ENCODE results near the gene ARNT2.

ARNT2 gene

GRCh38 chr15:80562846-80563245, 158.7 kb downstream of the ARNT2 start:
- TF ChIP-seq, protein P1, sequence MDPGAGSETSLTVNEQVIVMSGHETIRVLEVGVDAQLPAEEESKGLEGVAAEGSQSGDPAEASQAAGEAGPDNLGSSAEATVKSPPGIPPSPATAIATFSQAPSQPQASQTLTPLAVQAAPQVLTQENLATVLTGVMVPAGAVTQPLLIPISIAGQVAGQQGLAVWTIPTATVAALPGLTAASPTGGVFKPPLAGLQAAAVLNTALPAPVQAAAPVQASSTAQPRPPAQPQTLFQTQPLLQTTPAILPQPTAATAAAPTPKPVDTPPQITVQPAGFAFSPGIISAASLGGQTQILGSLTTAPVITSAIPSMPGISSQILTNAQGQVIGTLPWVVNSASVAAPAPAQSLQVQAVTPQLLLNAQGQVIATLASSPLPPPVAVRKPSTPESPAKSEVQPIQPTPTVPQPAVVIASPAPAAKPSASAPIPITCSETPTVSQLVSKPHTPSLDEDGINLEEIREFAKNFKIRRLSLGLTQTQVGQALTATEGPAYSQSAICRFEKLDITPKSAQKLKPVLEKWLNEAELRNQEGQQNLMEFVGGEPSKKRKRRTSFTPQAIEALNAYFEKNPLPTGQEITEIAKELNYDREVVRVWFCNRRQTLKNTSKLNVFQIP (CRISPR knock-in tag; IDR thresholded peaks at IDR 0.05; ENCODE audit: borderline replicate concordance, low read depth): no peak
- no peak for TF ChIP-seq TCF4 (CRISPR knock-in tag; IDR thresholded peaks at IDR 0.05; ENCODE audit: borderline replicate concordance)
- TF ChIP-seq GLIS3 (CRISPR knock-in tag; IDR thresholded peaks at IDR 0.05): no peak
- no peak for TF ChIP-seq TSHZ2 (CRISPR knock-in tag; IDR thresholded peaks at IDR 0.05)
- no peak for TF ChIP-seq RARB (CRISPR knock-in tag; IDR thresholded peaks at IDR 0.05)
- TF ChIP-seq ZC3H10 (CRISPR knock-in tag; IDR thresholded peaks at IDR 0.05): no peak
- TF ChIP-seq PPARA (CRISPR knock-in tag; IDR thresholded peaks at IDR 0.05; ENCODE audit: borderline replicate concordance): no peak
- no peak for TF ChIP-seq CSDC2 (CRISPR knock-in tag; IDR thresholded peaks at IDR 0.05)
- no peak for TF ChIP-seq ZFP30 (CRISPR knock-in tag; IDR thresholded peaks at IDR 0.05)
- TF ChIP-seq ZFP3 (CRISPR knock-in tag; IDR thresholded peaks at IDR 0.05): no peak
- ATAC-seq: no peak

GRCh38 chr15:80563372-80563997, 159.3 kb downstream of the ARNT2 start:
- ATAC-seq: no peak
- TF ChIP-seq ISL1 (CRISPR knock-in tag; IDR thresholded peaks at IDR 0.05): no peak
- TF ChIP-seq, protein P1 (CRISPR knock-in tag; IDR thresholded peaks at IDR 0.05; ENCODE audit: borderline replicate concordance, low read depth): no peak
- TF ChIP-seq BACH2 (CRISPR knock-in tag; IDR thresholded peaks at IDR 0.05; ENCODE audit: borderline replicate concordance): no peak
- no peak for TF ChIP-seq RARB (CRISPR knock-in tag; IDR thresholded peaks at IDR 0.05)
- no peak for TF ChIP-seq ESRRG (CRISPR knock-in tag; IDR thresholded peaks at IDR 0.05)
- TF ChIP-seq ZFP30 (CRISPR knock-in tag; IDR thresholded peaks at IDR 0.05): no peak
- no peak for TF ChIP-seq ZNF70 (CRISPR knock-in tag; IDR thresholded peaks at IDR 0.05)
- TF ChIP-seq ZNF8 (CRISPR knock-in tag; IDR thresholded peaks at IDR 0.05): no peak
- TF ChIP-seq CSRNP3 (CRISPR knock-in tag; IDR thresholded peaks at IDR 0.05): no peak
- TF ChIP-seq TSHZ2 (CRISPR knock-in tag; IDR thresholded peaks at IDR 0.05): no peak
- no peak for TF ChIP-seq PPARA (CRISPR knock-in tag; IDR thresholded peaks at IDR 0.05; ENCODE audit: borderline replicate concordance)
- TF ChIP-seq ZC3H10 (CRISPR knock-in tag; IDR thresholded peaks at IDR 0.05): no peak
- TF ChIP-seq TCF4 (CRISPR knock-in tag; IDR thresholded peaks at IDR 0.05; ENCODE audit: borderline replicate concordance): no peak
- no peak for TF ChIP-seq CSDC2 (CRISPR knock-in tag; IDR thresholded peaks at IDR 0.05)
- no peak for TF ChIP-seq SNAI2 (CRISPR knock-in tag; IDR thresholded peaks at IDR 0.05)
- TF ChIP-seq OSR1 (CRISPR knock-in tag; IDR thresholded peaks at IDR 0.05): no peak
- TF ChIP-seq GLIS3 (CRISPR knock-in tag; IDR thresholded peaks at IDR 0.05): no peak
- TF ChIP-seq ZNF565 (CRISPR knock-in tag; conservative IDR thresholded peaks at IDR 0.05; ENCODE audit: low read depth): no peak
